ENCODE measurements around the gene PDE1A.

DNA sequence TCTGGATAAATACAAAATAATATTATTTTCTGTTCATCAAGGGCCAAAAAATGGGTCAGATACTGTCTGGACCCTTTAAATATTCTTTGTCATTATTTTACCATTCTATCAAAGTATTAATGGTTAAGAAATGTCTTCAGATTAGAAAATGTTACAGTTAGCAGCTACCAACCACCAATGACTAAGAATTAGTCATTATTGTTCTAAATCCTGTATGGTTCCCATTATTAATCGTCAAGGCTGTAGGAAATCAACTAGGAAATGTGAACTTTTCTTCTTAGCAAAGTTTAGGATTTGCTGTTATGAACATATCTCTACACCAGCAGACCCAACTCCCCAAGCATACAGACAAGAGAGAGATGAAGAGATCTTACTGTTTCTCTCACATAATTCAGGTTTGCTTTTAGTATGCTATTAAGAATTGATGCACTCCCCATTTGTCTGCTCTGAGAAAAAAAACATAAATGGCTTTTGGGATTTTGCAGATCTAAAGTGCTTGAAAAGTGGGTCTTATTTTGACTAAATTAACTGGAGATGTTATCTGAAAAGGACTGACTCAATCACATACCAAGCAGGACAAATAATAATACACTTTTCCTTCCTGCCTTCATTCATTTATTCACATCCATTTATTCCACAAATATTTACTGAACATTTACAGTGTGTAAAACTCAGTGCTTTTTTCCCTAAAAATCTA lies 293.5 kb downstream of the PDE1A start:
- TF ChIP-seq, protein P1, sequence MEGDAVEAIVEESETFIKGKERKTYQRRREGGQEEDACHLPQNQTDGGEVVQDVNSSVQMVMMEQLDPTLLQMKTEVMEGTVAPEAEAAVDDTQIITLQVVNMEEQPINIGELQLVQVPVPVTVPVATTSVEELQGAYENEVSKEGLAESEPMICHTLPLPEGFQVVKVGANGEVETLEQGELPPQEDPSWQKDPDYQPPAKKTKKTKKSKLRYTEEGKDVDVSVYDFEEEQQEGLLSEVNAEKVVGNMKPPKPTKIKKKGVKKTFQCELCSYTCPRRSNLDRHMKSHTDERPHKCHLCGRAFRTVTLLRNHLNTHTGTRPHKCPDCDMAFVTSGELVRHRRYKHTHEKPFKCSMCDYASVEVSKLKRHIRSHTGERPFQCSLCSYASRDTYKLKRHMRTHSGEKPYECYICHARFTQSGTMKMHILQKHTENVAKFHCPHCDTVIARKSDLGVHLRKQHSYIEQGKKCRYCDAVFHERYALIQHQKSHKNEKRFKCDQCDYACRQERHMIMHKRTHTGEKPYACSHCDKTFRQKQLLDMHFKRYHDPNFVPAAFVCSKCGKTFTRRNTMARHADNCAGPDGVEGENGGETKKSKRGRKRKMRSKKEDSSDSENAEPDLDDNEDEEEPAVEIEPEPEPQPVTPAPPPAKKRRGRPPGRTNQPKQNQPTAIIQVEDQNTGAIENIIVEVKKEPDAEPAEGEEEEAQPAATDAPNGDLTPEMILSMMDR (IDR thresholded peaks at IDR 0.05; ENCODE audit: poor library complexity): no peak
- TF ChIP-seq EZH2 (IDR thresholded peaks at IDR 0.05; ENCODE audit: borderline replicate concordance) (no peak), EZH2phosphoT487 (IDR thresholded peaks at IDR 0.05; ENCODE audit: low read depth, severe bottlenecking, unreplicated experiment) (no peak)
